Measurements from ENCODE around the gene CCBE1. TPM values are rescaled to one million over a fixed set of nuclear protein-coding genes. Genes with fewer than 3 reads are reported as not detected.

Gene CCBE1
- total and polyA plus RNA-seq, 9 of the 15 experiments (the other 6 are each of a cell fraction or from before 2014, with no cell fraction given): 0.20 TPM; not detected in 8

DNA sequence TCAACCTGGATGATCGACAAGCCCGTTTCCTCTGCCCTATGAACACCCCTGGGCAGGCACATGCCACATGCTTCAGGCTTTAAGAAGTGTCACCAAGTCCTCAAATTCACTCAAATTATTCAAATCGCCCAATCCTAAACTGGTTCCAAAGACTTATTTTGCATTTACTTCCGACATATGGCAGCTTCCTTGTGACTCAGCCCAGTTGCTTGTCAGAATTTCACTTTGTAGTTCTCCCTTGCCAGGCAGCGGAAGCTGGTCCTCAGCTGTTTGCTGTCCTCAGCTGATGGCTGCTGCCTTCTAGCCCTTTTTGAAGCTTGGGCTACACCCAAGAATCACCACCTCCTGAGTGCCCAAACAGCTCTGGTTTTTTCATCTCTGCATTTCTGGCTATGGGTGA, 232.7 kb downstream of the CCBE1 start (continued):
- TF ChIP-seq TEAD4 (IDR thresholded peaks at IDR 0.05; ENCODE audit: low read length) (no peak), TEAD4 (CRISPR knock-in tag; IDR thresholded peaks at IDR 0.05; ENCODE audit: borderline replicate concordance) (no peak), MEF2A (IDR thresholded peaks at IDR 0.05; ENCODE audit: control insufficient read depth, low read depth, low read length) (no peak), ARHGAP35 (IDR thresholded peaks at IDR 0.05; ENCODE audit: partially characterized antibody) (no peak), TAF1 (IDR thresholded peaks at IDR 0.05; ENCODE audit: control insufficient read depth, extremely low read depth, insufficient read depth, low read length, severe bottlenecking) (no peak), HOXB6 (CRISPR knock-in tag; IDR thresholded peaks at IDR 0.05; ENCODE audit: borderline replicate concordance) (no peak), ZZZ3 (IDR thresholded peaks at IDR 0.05) (no peak), E4F1 (CRISPR knock-in tag; IDR thresholded peaks at IDR 0.05; ENCODE audit: borderline replicate concordance) (no peak)

- FAIRE-seq (no peak), ATAC-seq (no peak), DNase-seq (ENCODE audit: extremely low read depth in 1 of 4, low spot score in 3 of 4) (no peak)
- Histone ChIP-seq H4K20me1 (replicated peaks; ENCODE audit: control insufficient read depth, insufficient read depth, low read length) (no peaks in the 10 kb centered on the region), H3K36me3 (ENCODE audit: control insufficient read depth, insufficient read depth, low read length) (no peaks in the 10 kb centered on the region), H3K9ac (ENCODE audit: insufficient read depth in 1 of 2, low read depth in 2 of 2, low read length in 2 of 2) (no peak overlapping the region), H3K27ac (ENCODE audit: extremely low read depth, low read depth, low read length) (no peak overlapping the region), H3K9me3 (replicated peaks; ENCODE audit: control insufficient read depth, insufficient read depth, low read depth, low read length) (no peaks in the 10 kb centered on the region), H3K9me1 (ENCODE audit: control insufficient read depth, insufficient read depth, low read length) (no peaks in the 10 kb centered on the region), H3K79me2 (ENCODE audit: control insufficient read depth, insufficient read depth, low read length) (no peaks in the 10 kb centered on the region), H2AFZ (ENCODE audit: low read depth, low read length) (no peak overlapping the region), H3K4me3 (no peak overlapping the region), H3K27me3 (ENCODE audit: control insufficient read depth in 2 of 2, insufficient read depth in 2 of 2, low read length in 2 of 2) (no peaks in the 10 kb centered on the region; a peak in 1 of 5 replicates), H3K4me2 (ENCODE audit: insufficient read depth, low read length) (no peak overlapping the region), H3K4me1 (replicated peaks in 1 of 2; ENCODE audit: control insufficient read depth in 2 of 2, insufficient read depth in 2 of 2, low read length in 2 of 2) (no peaks in the 10 kb centered on the region)
- ChIA-PET POLR2A (interaction anchor here (0.5 kb wide), 1 partner anchor 295 kb away, joined by 3 read pairs; no protein-coding TSS in a partner anchor), CTCF (ENCODE audit: low intra/inter-chr PET ratio) (no interaction called here)
- in situ Hi-C loops (cut with MboI) (no loop called here), intact Hi-C loops (cut with micrococcal nuclease) (no loop called here)
- BruUV-seq (replicated peaks): no TSS peak
- WGBS (ENCODE audit: insufficient coverage, low coverage, missing lambda C conversion rate): 3% methylated on average over 3 of the region's 3 CpGs
- no peak for TF ChIP-seq SRSF1 (IDR thresholded peaks at IDR 0.05; ENCODE audit: low read depth, low read length)
- no peak for TF ChIP-seq HNRNPL (IDR thresholded peaks at IDR 0.05; ENCODE audit: low read depth, low read length)
- TF ChIP-seq UBTF (IDR thresholded peaks at IDR 0.05; ENCODE audit: borderline replicate concordance in 1 of 2, low read depth in 2 of 2, low read length in 2 of 2): no peak
- TF ChIP-seq ZNF785 (CRISPR knock-in tag; IDR thresholded peaks at IDR 0.05): no peak
- TF ChIP-seq, protein P1, sequence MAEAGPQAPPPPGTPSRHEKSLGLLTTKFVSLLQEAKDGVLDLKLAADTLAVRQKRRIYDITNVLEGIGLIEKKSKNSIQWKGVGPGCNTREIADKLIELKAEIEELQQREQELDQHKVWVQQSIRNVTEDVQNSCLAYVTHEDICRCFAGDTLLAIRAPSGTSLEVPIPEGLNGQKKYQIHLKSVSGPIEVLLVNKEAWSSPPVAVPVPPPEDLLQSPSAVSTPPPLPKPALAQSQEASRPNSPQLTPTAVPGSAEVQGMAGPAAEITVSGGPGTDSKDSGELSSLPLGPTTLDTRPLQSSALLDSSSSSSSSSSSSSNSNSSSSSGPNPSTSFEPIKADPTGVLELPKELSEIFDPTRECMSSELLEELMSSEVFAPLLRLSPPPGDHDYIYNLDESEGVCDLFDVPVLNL (CRISPR knock-in tag; IDR thresholded peaks at IDR 0.05; ENCODE audit: low read depth): no peak
- TF ChIP-seq CREBBP (IDR thresholded peaks at IDR 0.05; ENCODE audit: low read depth, low read length): no peak
Measured at GRCh38 chr18:59461171-59461570, 236.1 kb downstream of the CCBE1 start.
